Smooth muscle cell (in vitro differentiated cells): ENCODE data around the gene NTM. TPM values are rescaled to one million over a fixed set of nuclear protein-coding genes. Genes with fewer than 3 reads are reported as not detected.

Experiments used
- DNase-seq: peaks from one replicate; lab custom pipeline; 2025; ENCODE audit not compliant: unreplicated experiment; lab: John Stamatoyannopoulos, UW
- H2AFZ ChIP-seq: fragments of 200-600 bp; sonication (generic); 2 replicates; pipeline ENCODE4 v1.6.0; 2016; ENCODE audit warnings: antibody characterized with exemption, low read depth, mild to moderate bottlenecking
- H3F3A ChIP-seq: fragments of 200-600 bp; sonication (generic); 2 replicates; pipeline ENCODE4 v1.6.0; 2017; ENCODE audit warnings: antibody characterized with exemption, low read depth
- H3K27ac ChIP-seq: fragments of 200-600 bp; sonication (generic); 2 replicates; pipeline ENCODE4 v1.5.1; 2016; ENCODE audit warnings: low read depth, mild to moderate bottlenecking
- H3K27me3 ChIP-seq: fragments of 200-600 bp; sonication (generic); 2 replicates; pipeline ENCODE4 v1.6.1; 2016; ENCODE audit warnings: low read depth, mild to moderate bottlenecking
- H3K36me3 ChIP-seq: fragments of 200-600 bp; sonication (generic); 2 replicates; pipeline ENCODE4 v1.5.1; 2016; ENCODE audit warnings: low read depth
- H3K4me1 ChIP-seq: fragments of 200-600 bp; sonication (generic); 2 replicates; pipeline ENCODE4 v1.5.1; 2016; ENCODE audit warnings: low read depth
- H3K4me2 ChIP-seq: fragments of 200-600 bp; sonication (generic); 2 replicates; pipeline ENCODE4 v1.6.0; 2016; ENCODE audit warnings: mild to moderate bottlenecking
- H3K4me3 ChIP-seq: fragments of 200-600 bp; sonication (generic); 2 replicates; pipeline ENCODE4 v1.5.1; 2016; ENCODE audit warnings: mild to moderate bottlenecking
- H3K79me2 ChIP-seq: fragments of 200-600 bp; sonication (generic); 2 replicates; pipeline ENCODE4 v1.6.0; 2016; ENCODE audit warnings: low read depth, mild to moderate bottlenecking
- H3K9ac ChIP-seq: fragments of 200-600 bp; sonication (generic); 2 replicates; pipeline ENCODE4 v1.6.0; 2016; ENCODE audit warnings: low read depth
- H3K9me3 ChIP-seq: fragments of 200-600 bp; sonication (generic); replicated peaks from 2 replicates; pipeline ENCODE4 v1.5.1; 2016; ENCODE audit warnings: low read depth
- H4K20me1 ChIP-seq: fragments of 200-600 bp; sonication (generic); 2 replicates; pipeline ENCODE4 v1.6.0; 2016; ENCODE audit warnings: low read depth
- WGBS: methylation state at CpG from one replicate; pipeline ENCODE4 v1.1.7; 2016; ENCODE audit warnings: low lambda C conversion rate; 5-methylcytosine and 5-hydroxymethylcytosine counted together
- polyA plus RNA-seq: library from polyadenylated mRNA; unstranded; fragments of >200 nt; fragmentation: Nextera tagmentation; extraction: Ambion mirVana; gene quantifications from 2 replicates; pipeline ENCODE4 v1.2.1, GENCODE V29; 2016
- total RNA-seq: library from RNA; depleted of rRNA; stranded (reverse); fragments of >200 nt; gene quantifications from 2 replicates; pipeline ENCODE4 v1.2.3, GENCODE V29; 2014
- TF ChIP-seq, protein P1 (sequence below): fragments of 200-600 bp; sonication (generic); IDR thresholded peaks from 2 replicates; pipeline ENCODE4 v1.5.1; 2017; ENCODE audit warnings: borderline replicate concordance, mild to moderate bottlenecking, antibody characterized with exemption; ENCODE audit not compliant: insufficient read depth, poor library complexity, severe bottlenecking

The NTM gene
- total and polyA plus RNA-seq, 2 experiments from 2014 or later: 68.9 to 123 TPM

DNA sequence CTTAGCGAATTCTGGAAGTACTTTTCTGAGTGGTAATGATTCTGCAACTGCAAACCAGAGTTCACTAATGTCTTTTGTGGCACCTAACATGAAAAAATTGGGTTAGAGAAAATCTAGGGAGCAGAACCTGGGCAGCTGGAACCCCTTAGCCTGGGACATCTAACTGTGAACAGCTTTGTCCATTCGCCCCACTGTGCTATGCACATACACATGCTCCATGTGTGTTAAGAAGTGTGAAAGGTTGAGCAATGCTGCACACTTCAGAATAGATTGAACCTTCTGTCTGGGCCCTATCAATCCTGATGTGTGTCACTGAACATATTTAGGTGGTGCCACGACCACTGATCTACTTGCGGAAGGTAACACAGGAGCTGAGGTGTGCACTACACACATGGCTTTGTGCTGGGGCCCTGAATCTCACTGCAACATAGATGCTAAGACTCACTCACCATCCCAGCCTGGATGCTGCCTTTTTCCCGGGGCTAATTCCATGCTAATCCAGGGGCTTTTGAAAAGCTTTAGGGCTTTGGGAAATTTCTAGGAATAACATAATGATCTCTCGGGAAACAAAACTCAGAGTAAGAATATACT is 976.2 kb downstream of the NTM start:
- Histone ChIP-seq H3F3A (no peaks in the 10 kb centered on the region), H3K27ac (no peak overlapping the region), H2AFZ (no peak overlapping the region), H3K27me3 (peaks cover 40% of the 10 kb centered on the region), H3K9me3 (no peaks in the 10 kb centered on the region), H3K4me2 (no peak overlapping the region), H3K4me3 (no peak overlapping the region), H3K9ac (no peak overlapping the region), H3K36me3 (no peaks in the 10 kb centered on the region), H3K4me1 (peaks cover 18% of the 10 kb centered on the region), H3K79me2 (no peaks in the 10 kb centered on the region), H4K20me1 (no peaks in the 10 kb centered on the region)
- TF ChIP-seq, protein P1, sequence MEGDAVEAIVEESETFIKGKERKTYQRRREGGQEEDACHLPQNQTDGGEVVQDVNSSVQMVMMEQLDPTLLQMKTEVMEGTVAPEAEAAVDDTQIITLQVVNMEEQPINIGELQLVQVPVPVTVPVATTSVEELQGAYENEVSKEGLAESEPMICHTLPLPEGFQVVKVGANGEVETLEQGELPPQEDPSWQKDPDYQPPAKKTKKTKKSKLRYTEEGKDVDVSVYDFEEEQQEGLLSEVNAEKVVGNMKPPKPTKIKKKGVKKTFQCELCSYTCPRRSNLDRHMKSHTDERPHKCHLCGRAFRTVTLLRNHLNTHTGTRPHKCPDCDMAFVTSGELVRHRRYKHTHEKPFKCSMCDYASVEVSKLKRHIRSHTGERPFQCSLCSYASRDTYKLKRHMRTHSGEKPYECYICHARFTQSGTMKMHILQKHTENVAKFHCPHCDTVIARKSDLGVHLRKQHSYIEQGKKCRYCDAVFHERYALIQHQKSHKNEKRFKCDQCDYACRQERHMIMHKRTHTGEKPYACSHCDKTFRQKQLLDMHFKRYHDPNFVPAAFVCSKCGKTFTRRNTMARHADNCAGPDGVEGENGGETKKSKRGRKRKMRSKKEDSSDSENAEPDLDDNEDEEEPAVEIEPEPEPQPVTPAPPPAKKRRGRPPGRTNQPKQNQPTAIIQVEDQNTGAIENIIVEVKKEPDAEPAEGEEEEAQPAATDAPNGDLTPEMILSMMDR: no peak
- DNase-seq: no peak
- WGBS: 65% methylated on average over 6 of the region's 6 CpGs

DNA sequence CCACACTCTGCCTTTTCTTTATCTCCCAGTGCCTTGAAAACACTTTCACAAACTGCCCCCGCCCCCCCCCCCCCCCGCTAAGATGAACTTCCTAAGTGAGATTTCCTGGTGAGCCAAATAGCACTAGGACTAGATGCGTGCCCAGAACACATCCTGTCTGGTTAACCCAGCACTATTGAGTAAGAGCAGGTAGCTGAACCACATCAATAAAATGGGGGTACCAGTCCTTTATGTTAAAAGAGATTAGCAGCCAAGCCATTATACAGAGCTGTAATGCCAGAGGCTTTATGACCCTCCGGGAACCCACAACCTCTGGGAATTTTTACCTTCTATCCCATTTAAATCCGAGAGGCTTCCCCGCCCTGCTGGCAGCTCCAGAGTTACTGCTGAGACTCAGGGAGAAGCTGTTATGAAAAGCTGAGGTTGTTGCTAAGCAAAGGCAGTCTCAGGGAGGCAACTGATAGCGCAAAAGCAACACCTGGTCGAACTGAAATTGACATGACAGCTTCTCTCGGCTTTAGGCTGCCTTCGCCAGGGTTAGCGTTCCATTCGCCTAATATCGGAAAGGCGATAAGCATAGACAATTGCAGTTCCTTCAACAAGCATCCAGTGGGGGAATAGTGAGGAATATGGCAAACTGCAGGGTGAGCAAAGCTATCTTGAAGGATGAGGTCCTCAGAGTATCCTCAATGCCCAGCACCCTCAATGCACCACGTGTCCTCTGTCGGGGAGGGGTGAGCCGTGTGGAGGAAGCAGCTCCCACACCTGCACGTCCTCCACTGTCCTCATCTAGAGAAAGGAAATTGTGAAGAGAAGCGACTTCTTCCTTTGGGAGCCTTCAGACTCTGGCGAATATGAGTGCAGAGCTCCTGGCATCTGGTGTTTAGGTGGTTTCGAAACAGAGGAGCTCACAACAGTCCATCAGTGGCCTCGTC is 977.0 kb downstream of the NTM start:
- no peak overlapping the region for H3K27ac ChIP-seq
- peaks cover 18% of the 10 kb centered on the region for H3K4me1 ChIP-seq
- 66% methylated on average over 22 of the region's 22 CpGs for WGBS
- TF ChIP-seq, protein P1: no peak
- no peaks in the 10 kb centered on the region for H3K36me3 ChIP-seq
- no peak overlapping the region for H3K9ac ChIP-seq
- H4K20me1 ChIP-seq: no peaks in the 10 kb centered on the region
- H3K4me3 ChIP-seq: no peak overlapping the region
- H3F3A ChIP-seq: no peaks in the 10 kb centered on the region
- no peaks in the 10 kb centered on the region for H3K9me3 ChIP-seq
- no peak overlapping the region for H3K4me2 ChIP-seq
- no peaks in the 10 kb centered on the region for H3K79me2 ChIP-seq
- H3K27me3 ChIP-seq: peaks cover 40% of the 10 kb centered on the region
- no peak for DNase-seq
- no peak overlapping the region for H2AFZ ChIP-seq

DNA sequence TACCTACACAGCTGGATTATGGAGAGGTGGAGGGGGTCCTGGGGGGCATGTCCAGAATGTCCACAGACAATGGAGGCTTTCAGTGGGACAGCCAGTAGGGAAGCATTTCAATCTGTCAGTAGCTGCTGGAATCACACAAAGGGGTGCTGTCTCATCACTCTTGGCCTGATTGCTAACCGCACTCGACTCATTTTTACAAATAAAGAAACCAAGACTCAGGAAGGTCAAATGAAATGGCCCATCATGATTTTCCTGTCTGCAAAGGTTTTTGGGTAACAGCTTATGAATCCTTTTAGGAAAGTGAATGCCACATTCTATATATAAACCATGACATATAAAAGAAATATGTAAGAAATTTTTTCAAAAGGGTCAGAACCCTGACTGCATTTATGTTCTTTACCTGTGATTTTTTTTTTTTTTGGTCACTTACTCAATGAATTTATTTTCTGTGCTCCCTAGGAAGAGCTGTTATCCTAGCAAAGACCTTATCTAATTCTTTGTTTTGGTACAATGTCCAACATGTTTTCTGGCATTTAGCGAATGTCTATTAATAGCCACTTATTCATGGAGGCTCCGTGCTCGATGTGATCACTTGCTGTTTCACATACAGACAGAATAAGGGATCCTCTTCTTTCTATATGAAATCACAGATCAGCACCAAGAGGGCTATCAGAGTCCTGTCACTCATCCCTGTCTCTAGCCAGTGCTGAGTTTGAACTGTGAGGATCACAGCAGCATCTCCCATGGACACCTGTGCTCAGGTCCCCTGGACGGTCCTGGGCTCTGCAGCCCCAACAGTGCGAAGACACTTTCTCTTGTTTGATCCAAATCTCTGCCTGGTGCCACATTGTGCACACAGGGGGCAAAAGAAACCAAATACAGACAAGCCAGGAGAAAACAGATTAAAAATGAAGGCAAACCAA is 979.7 kb downstream of the NTM start:
- H3K4me3 ChIP-seq: no peak overlapping the region
- H3K4me2 ChIP-seq: no peak overlapping the region
- DNase-seq: no peak
- no peaks in the 10 kb centered on the region for H3K9me3 ChIP-seq
- no peaks in the 10 kb centered on the region for H4K20me1 ChIP-seq
- no peaks in the 10 kb centered on the region for H3K36me3 ChIP-seq
- no peaks in the 10 kb centered on the region for H3F3A ChIP-seq
- H3K79me2 ChIP-seq: no peaks in the 10 kb centered on the region
- 89% methylated on average over 7 of the region's 7 CpGs for WGBS
- no peak overlapping the region for H2AFZ ChIP-seq
- TF ChIP-seq, protein P1: no peak
- no peak overlapping the region for H3K27ac ChIP-seq
- peaks cover 56% of the 10 kb centered on the region for H3K27me3 ChIP-seq
- no peak overlapping the region for H3K9ac ChIP-seq
- H3K4me1 ChIP-seq: peaks cover 18% of the 10 kb centered on the region
